Gastrocnemius medialis (tissue), 4 donors: ENCODE data around the gene ASAP2. TPM values are rescaled to one million over a fixed set of nuclear protein-coding genes. Genes with fewer than 3 reads are reported as not detected.

Experiments
- ATAC-seq, 2 donors: fragments of 150-250 bp; one replicate each; pipeline ENCODE4 v1.9.1; 2016
- DNase-seq, 2 donors: peaks; one replicate each; pipeline ENCODE4 v3.0.0-alpha.2; 2019
- H3K27ac ChIP-seq, 4 donors: fragments of 200-600 bp; sonication (generic); 1 replicate in 1 of 4; 2 replicates in 3 of 4; pipeline ENCODE4 v1.5.1; 2016 to 2018; ENCODE audit warnings: mild to moderate bottlenecking in 2 of 4, moderate library complexity in 1 of 4
- H3K27me3 ChIP-seq, 3 donors: fragments of 200-600 bp; sonication (generic) in 2 of 3; 1 replicate in 1 of 3; 2 replicates in 2 of 3; pipeline versions ENCODE4 v1.5.1 to v1.6.0; 2016 to 2019; ENCODE audit warnings: mild to moderate bottlenecking in 1 of 3, moderate library complexity in 1 of 3
- H3K36me3 ChIP-seq, 2 donors: fragments of 200-600 bp; sonication (generic) in 1 of 2; one replicate each; pipeline ENCODE4 v1.5.1; 2017 to 2018
- H3K4me1 ChIP-seq, 2 donors: fragments of 200-600 bp; sonication (generic) in 1 of 2; one replicate each; pipeline ENCODE4 v1.5.1; 2016 to 2017; ENCODE audit warnings: mild to moderate bottlenecking in 2 of 2
- H3K4me3 ChIP-seq, 4 donors: fragments of 200-600 bp; sonication (generic) in 3 of 4; 1 replicate in 1 of 4; 2 replicates in 3 of 4; pipeline ENCODE4 v1.5.1; 2016 to 2019; ENCODE audit warnings: mild to moderate bottlenecking in 2 of 4
- H3K9me3 ChIP-seq, 3 donors: fragments of 200-600 bp; sonication (generic) in 2 of 3; 1 replicate in 1 of 3; 2 replicates in 2 of 3; pipeline ENCODE4 v1.5.1; 2016 to 2019
- POLR2A ChIP-seq, 2 donors: fragments of 450-650 bp; IDR thresholded peaks; one replicate each; pipeline ENCODE4 v1.6.1; 2017; ENCODE audit warnings: antibody characterized with exemption in 2 of 2, mild to moderate bottlenecking in 2 of 2, moderate library complexity in 2 of 2
- in situ Hi-C, 4 donors: fragments of 200-750 bp; cut with MboI; loops; one replicate each; pipeline versions ENCODE4 v1.15.0 to v1.8.0; 2017; ENCODE audit warnings: low sequenced_read_pairs in 4 of 4
- intact Hi-C: fragments of 100-400 bp; cut with DNase I; formaldehyde crosslinking; loops from one replicate; pipeline ENCODE4 v1.15.1; 2023; ENCODE audit warnings: low total_unique reads
- total RNA-seq, 4 donors: library from RNA; depleted of rRNA; stranded (reverse); fragments of >200 nt; gene quantifications; one replicate each; pipeline versions ENCODE4 v1.1.0 to v1.2.3, GENCODE V29; 2016
- TF ChIP-seq, protein P1 (sequence below), 5 experiments: fragments of 450-650 bp in 3 of 5; fragments of 200-600 bp in 2 of 5; sonication (generic) in 2 of 5; IDR thresholded peaks in 4 of 5; conservative IDR thresholded peaks in 1 of 5; 1 replicate in 4 of 5; 2 replicates in 1 of 5; pipeline ENCODE4 v1.5.1; 2016 to 2019; ENCODE audit warnings: antibody characterized with exemption in 5 of 5, mild to moderate bottlenecking in 3 of 5, moderate library complexity in 3 of 5

Gene ASAP2
- total RNA-seq, 4 donors from 2014 or later: 1.9 to 4.0 (median 3.4) TPM

DNA sequence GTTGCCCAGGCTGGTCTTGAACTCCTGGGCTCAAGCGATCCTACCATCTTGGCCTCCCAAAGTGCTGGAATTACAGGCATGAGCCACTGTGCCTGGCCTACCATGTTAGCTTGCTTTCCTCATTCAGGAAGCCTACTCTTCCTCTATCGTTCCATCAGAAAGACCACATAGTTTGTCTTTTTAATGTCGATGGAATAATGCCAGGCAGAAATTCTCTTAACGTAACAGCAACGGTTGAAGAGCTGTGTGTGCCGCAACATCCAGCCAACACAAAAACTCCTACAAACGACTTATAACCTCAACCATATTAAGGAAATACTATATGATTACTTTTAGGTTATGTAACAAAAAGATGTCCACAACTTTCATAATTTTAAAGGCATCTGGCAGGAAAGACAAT, 206.2 kb downstream of the ASAP2 start:
- H3K4me3 ChIP-seq: no peak overlapping the region
- DNase-seq: no peak
- TF ChIP-seq, protein P1, sequence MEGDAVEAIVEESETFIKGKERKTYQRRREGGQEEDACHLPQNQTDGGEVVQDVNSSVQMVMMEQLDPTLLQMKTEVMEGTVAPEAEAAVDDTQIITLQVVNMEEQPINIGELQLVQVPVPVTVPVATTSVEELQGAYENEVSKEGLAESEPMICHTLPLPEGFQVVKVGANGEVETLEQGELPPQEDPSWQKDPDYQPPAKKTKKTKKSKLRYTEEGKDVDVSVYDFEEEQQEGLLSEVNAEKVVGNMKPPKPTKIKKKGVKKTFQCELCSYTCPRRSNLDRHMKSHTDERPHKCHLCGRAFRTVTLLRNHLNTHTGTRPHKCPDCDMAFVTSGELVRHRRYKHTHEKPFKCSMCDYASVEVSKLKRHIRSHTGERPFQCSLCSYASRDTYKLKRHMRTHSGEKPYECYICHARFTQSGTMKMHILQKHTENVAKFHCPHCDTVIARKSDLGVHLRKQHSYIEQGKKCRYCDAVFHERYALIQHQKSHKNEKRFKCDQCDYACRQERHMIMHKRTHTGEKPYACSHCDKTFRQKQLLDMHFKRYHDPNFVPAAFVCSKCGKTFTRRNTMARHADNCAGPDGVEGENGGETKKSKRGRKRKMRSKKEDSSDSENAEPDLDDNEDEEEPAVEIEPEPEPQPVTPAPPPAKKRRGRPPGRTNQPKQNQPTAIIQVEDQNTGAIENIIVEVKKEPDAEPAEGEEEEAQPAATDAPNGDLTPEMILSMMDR (IDR thresholded peaks at IDR 0.05 in 4 of 5, conservative IDR thresholded peaks at IDR 0.05 in 1 of 5): no peak
- TF ChIP-seq POLR2A (IDR thresholded peaks at IDR 0.05): no peak
- H3K4me1 ChIP-seq: no peaks in the 10 kb centered on the region
- no peak overlapping the region for H3K27ac ChIP-seq
- no peak for ATAC-seq
- intact Hi-C loops: no loop called here
- H3K9me3 ChIP-seq: no peaks in the 10 kb centered on the region
- H3K36me3 ChIP-seq: peaks cover 0 to 41% of the 10 kb centered on the region in 2 donors
- H3K27me3 ChIP-seq: no peaks in the 10 kb centered on the region
- in situ Hi-C loops: no loop called here

DNA sequence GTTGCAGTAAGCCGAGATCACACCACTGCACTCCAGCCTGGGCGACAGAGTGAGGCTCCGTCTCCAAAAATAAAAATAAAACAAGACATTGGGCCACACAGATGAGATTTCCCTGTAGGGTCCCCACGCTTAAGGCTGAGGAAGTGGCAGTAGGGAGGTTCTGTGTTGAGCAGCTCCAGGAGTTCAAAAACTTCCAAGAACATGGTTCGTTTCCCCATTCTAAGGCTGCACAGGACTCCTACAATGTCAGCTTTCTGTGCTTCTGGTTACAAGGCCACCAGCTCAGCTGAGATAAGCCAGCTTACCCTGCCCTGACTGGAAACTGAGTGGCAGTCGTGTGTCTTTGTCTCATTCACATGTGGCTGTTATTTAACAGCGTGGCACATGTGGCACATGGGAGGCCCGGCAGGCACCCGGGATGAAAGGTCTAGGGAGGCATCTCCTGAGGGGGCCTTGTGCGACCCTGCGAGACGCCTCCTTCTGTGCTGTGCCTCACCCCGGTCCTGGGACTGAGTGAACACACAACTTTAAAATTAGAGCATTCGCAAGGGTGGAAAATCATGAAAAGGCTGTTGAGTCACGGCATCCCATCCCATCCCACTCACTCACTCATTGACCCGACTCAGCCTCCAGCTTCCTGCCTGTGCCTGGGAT, 209.0 kb downstream of the ASAP2 start:
- in situ Hi-C loops (no loop called here), intact Hi-C loops (no loop called here)

GRCh38 chr2:9416267-9416961, 209.8 kb downstream of the ASAP2 start:
- DNase-seq: no peak
- Histone ChIP-seq H3K36me3 (peaks cover 0 to 28% of the 10 kb centered on the region in 2 donors), H3K27me3 (no peaks in the 10 kb centered on the region), H3K27ac (no peak overlapping the region), H3K9me3 (no peaks in the 10 kb centered on the region), H3K4me1 (peaks cover 3 to 5% of the 10 kb centered on the region in 2 donors), H3K4me3 (no peak overlapping the region)
- ATAC-seq: no peak
- in situ Hi-C loops: no loop called here
- no peak for TF ChIP-seq POLR2A (IDR thresholded peaks at IDR 0.05)
- TF ChIP-seq, protein P1 (IDR thresholded peaks at IDR 0.05 in 4 of 5, conservative IDR thresholded peaks at IDR 0.05 in 1 of 5): no peak
- intact Hi-C loops: no loop called here

More for the DNA sequence above, 209.0 kb downstream of the ASAP2 start:
- peaks cover 0 to 35% of the 10 kb centered on the region in 2 donors for H3K36me3 ChIP-seq
- H3K27me3 ChIP-seq: no peaks in the 10 kb centered on the region
- no peak for ATAC-seq
- no peaks in the 10 kb centered on the region for H3K9me3 ChIP-seq
- TF ChIP-seq POLR2A (IDR thresholded peaks at IDR 0.05): no peak
- TF ChIP-seq, protein P1 (IDR thresholded peaks at IDR 0.05 in 4 of 5, conservative IDR thresholded peaks at IDR 0.05 in 1 of 5): no peak
- no peak for DNase-seq
- no peak overlapping the region for H3K27ac ChIP-seq
- no peak overlapping the region for H3K4me3 ChIP-seq
- no peaks in the 10 kb centered on the region for H3K4me1 ChIP-seq

DNA sequence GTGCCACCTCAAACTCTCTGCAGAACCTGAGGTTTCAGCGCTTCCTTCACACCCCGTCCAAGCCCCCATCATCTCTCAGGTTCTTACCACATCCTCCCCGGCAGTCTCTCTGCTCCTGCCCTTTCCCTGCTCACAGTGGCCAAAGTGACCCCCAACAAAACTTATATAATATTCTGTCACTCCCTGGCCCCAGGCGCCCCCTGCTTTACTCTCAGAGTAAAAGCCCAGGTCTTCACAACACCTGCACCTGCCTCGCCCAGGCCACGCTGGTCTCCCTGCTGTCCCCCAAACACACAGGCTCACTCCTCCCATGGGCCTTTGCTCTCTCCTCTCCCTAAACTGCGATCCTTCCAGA, 210.3 kb downstream of the ASAP2 start:
- Histone ChIP-seq H3K27ac (no peak overlapping the region), H3K9me3 (no peaks in the 10 kb centered on the region), H3K4me1 (peaks cover 8 to 10% of the 10 kb centered on the region in 2 donors), H3K27me3 (no peaks in the 10 kb centered on the region), H3K36me3 (peaks cover 0 to 23% of the 10 kb centered on the region in 2 donors), H3K4me3 (no peak overlapping the region)
- DNase-seq (no peak), ATAC-seq (no peak)
- in situ Hi-C loops (no loop called here), intact Hi-C loops (no loop called here)
- TF ChIP-seq, protein P1 (IDR thresholded peaks at IDR 0.05 in 4 of 5, conservative IDR thresholded peaks at IDR 0.05 in 1 of 5): no peak
- TF ChIP-seq POLR2A (IDR thresholded peaks at IDR 0.05): no peak
